AG04449 (cell line): Measurements from ENCODE around the gene RAB40C.

Experiments used
- CTCF ChIA-PET: fragments of 350-600 bp; formaldehyde crosslinking; extraction: SDS; loops from one replicate; lab custom pipeline; 2021; ENCODE audit warnings: antibody characterized with exemption; lab: Yijun Ruan, JAX
- POLR2A ChIA-PET: fragments of 400-600, 350-600 bp; formaldehyde crosslinking; extraction: SDS; loops from one replicate; lab custom pipeline; 2020; ENCODE audit warnings: antibody characterized with exemption, inconsistent platforms; lab: Yijun Ruan, JAX
- DNase-seq: peaks from one replicate; pipeline ENCODE4 v3.0.0-alpha.2; 2010; ENCODE audit warnings: low read depth, low spot score
- H3K4me3 ChIP-seq: 2 replicates; pipeline ENCODE4 v1.5.1; 2011; ENCODE audit warnings: low read depth, mild to moderate bottlenecking, control low read depth, low read length
- CTCF ChIP-seq: IDR thresholded peaks from one replicate; pipeline ENCODE4 v1.5.1; 2011; ENCODE audit warnings: mild to moderate bottlenecking, moderate library complexity, low read length, control low read depth, inconsistent platforms; ENCODE audit not compliant: insufficient read depth; ENCODE audit errors: missing control alignments

Gene RAB40C

GRCh38 chr16:574021-574760 lies 15.7 kb upstream of the RAB40C start:
- H3K4me3 ChIP-seq: no peak overlapping the region
- DNase-seq: no peak
- ChIA-PET POLR2A (no interaction called here), CTCF (interaction anchor here (0.6 kb wide), 1 partner anchor 28 kb away, joined by 3 read pairs; no protein-coding TSS in a partner anchor)
- TF ChIP-seq CTCF: no peak

- TF ChIP-seq CTCF: no peak
- POLR2A ChIA-PET: no interaction called here
- no peak for DNase-seq
- H3K4me3 ChIP-seq: no peak overlapping the region
- CTCF ChIA-PET: interaction anchor here (0.7 to 1.4 kb wide), 2 partner anchors 10 to 86 kb away, joined by 3 to 4 read pairs; no protein-coding TSS in a partner anchor
Observed at GRCh38 chr16:575354-576196, 14.3 kb upstream of the RAB40C start.

- ChIA-PET CTCF (interaction anchor here (0.6 to 1.4 kb wide), 8 partner anchors 7 to 209 kb away, joined by 3 to 5 read pairs (median 3); partner anchors contain the start of genes NHLRC4 and RHOT2), POLR2A (no interaction called here)
- H3K4me3 ChIP-seq: no peak overlapping the region
- no peak for DNase-seq
- no peak for TF ChIP-seq CTCF
Observed at GRCh38 chr16:576197-576822, 13.6 kb upstream of the RAB40C start.

- no peak overlapping the region for H3K4me3 ChIP-seq
- ChIA-PET CTCF (interaction anchor here (0.6 to 1.4 kb wide), 10 partner anchors 8 to 208 kb away, joined by 3 to 5 read pairs (median 3); partner anchors contain the start of genes NHLRC4 and RHOT2), POLR2A (no interaction called here)
- no peak for DNase-seq
- TF ChIP-seq CTCF: peak; percentile 5
Observed at GRCh38 chr16:576823-577201, 13.1 kb upstream of the RAB40C start.

GRCh38 chr16:577796-578195 lies 12.1 kb upstream of the RAB40C start:
- no peak for TF ChIP-seq CTCF
- POLR2A ChIA-PET: interaction anchor here (0.6 kb wide), 1 partner anchor 11 kb away, joined by 3 read pairs; the partner anchor contains the start of gene NHLRC4
- DNase-seq: no peak
- no peak overlapping the region for H3K4me3 ChIP-seq
- CTCF ChIA-PET: interaction anchor here (0.9 to 3.0 kb wide), 4 partner anchors 10 to 102 kb away, joined by 3 to 12 read pairs (median 4); partner anchors contain the start of genes RHOT2 and STUB1
